IMR-90 (cell line): ENCODE data around the gene MEST. TPM values are rescaled to one million over a fixed set of nuclear protein-coding genes. Genes with fewer than 3 reads are reported as not detected.

Experiments
- ATAC-seq: fragments of 200-7000 bp; cut with Tn5 transposase; 2 replicates; pipeline ENCODE4 v1.9.1; 2020; ENCODE audit warnings: low read depth, mild to moderate bottlenecking, moderate library complexity
- BruUV-seq: library from RNA; stranded (reverse); fragments of 400-500 nt; replicated peaks from 2 replicates; lab custom pipeline; 2021; lab: Mats Ljungman, UMichigan
- CTCF ChIA-PET: fragments of 300-600 bp; formaldehyde crosslinking; extraction: SDS; loops from one replicate; lab custom pipeline; 2021; ENCODE audit warnings: antibody characterized with exemption; lab: Yijun Ruan, JAX
- POLR2A ChIA-PET: fragments of 300-600 bp; sonication (Branson Sonifier 250); formaldehyde crosslinking; loops from one replicate; lab custom pipeline; 2022; ENCODE audit warnings: antibody characterized with exemption; ENCODE audit not compliant: unreplicated experiment; lab: Charles Lee
- DNase-seq: peaks from one replicate; pipeline ENCODE4 v3.0.0; 2013
- H2AFZ ChIP-seq: replicated peaks from 2 replicates; pipeline ENCODE3; 2013; ENCODE audit warnings: low read length, mild to moderate bottlenecking; ENCODE audit not compliant: poor library complexity
- H2AK5ac ChIP-seq: 2 replicates; pipeline ENCODE4 v1.6.1; 2013; ENCODE audit warnings: low read depth, low read length, inconsistent platforms
- H2AK9ac ChIP-seq: replicated peaks from 2 replicates; pipeline ENCODE3; 2013; ENCODE audit warnings: mild to moderate bottlenecking, low read depth, low read length, moderate library complexity; ENCODE audit not compliant: poor library complexity
- H2BK120ac ChIP-seq: 2 replicates; pipeline ENCODE4 v1.6.1; 2013; ENCODE audit warnings: low read depth, low read length, inconsistent platforms
- H2BK15ac ChIP-seq: 3 replicates; pipeline ENCODE4 v1.6.1; 2013; ENCODE audit warnings: low read depth, low read length, inconsistent platforms
- H2BK20ac ChIP-seq: 2 replicates; pipeline ENCODE4 v1.6.1; 2013; ENCODE audit warnings: low read depth, mild to moderate bottlenecking, inconsistent platforms, low read length, moderate library complexity
- H2BK5ac ChIP-seq: 2 replicates; pipeline ENCODE4 v1.6.1; 2013; ENCODE audit warnings: mild to moderate bottlenecking, low read depth, low read length, inconsistent platforms; ENCODE audit not compliant: poor library complexity, severe bottlenecking
- H3K14ac ChIP-seq: replicated peaks from 2 replicates; pipeline ENCODE4 v1.6.1; 2013; ENCODE audit warnings: low read depth, low read length, inconsistent platforms
- H3K18ac ChIP-seq: 2 replicates; pipeline ENCODE4 v1.6.1; 2013; ENCODE audit warnings: low read depth, low read length, control low read depth
- H3K23ac ChIP-seq: 2 replicates; pipeline ENCODE4 v1.6.1; 2013; ENCODE audit warnings: low read depth, low read length, inconsistent platforms
- H3K27ac ChIP-seq: 2 replicates; pipeline ENCODE4 v1.5.1; 2013; ENCODE audit warnings: mild to moderate bottlenecking, control low read depth, low read length; ENCODE audit not compliant: insufficient read depth
- H3K27me3 ChIP-seq: 2 replicates; pipeline ENCODE4 v1.6.1; 2013; ENCODE audit warnings: low read length; ENCODE audit not compliant: control insufficient read depth, insufficient read depth
- H3K36me3 ChIP-seq: 2 replicates; pipeline ENCODE4 v1.6.1; 2013; ENCODE audit warnings: low read length, mixed read lengths; ENCODE audit not compliant: control insufficient read depth, insufficient read depth
- H3K4ac ChIP-seq: 2 replicates; pipeline ENCODE4 v1.6.1; 2013; ENCODE audit warnings: low read depth, low read length, inconsistent platforms
- H3K4me1 ChIP-seq: 2 replicates; pipeline ENCODE4 v1.6.1; 2013; ENCODE audit warnings: low read length, mixed read lengths; ENCODE audit not compliant: control insufficient read depth, insufficient read depth
- H3K4me2 ChIP-seq: 2 replicates; pipeline ENCODE4 v1.6.1; 2013; ENCODE audit warnings: low read depth, mild to moderate bottlenecking, control low read depth, low read length, moderate library complexity
- H3K4me3 ChIP-seq: 2 replicates; pipeline ENCODE4 v1.5.1; 2013; ENCODE audit warnings: low read depth, mild to moderate bottlenecking, control low read depth, low read length, moderate library complexity; ENCODE audit not compliant: insufficient read depth
- H3K56ac ChIP-seq: 2 replicates; pipeline ENCODE4 v1.6.1; 2013; ENCODE audit warnings: low read length, inconsistent platforms; ENCODE audit not compliant: insufficient read depth; ENCODE audit errors: extremely low read depth
- H3K79me1 ChIP-seq, 2 experiments: 2 replicates each; pipeline ENCODE4 v1.6.1; 2013; ENCODE audit warnings: low read length in 2 of 2, inconsistent platforms in 1 of 2, low read depth in 1 of 2
- H3K9ac ChIP-seq: 2 replicates; pipeline ENCODE4 v1.6.1; 2013; ENCODE audit warnings: low read depth, low read length, control low read depth
- H3K9me1 ChIP-seq: 2 replicates; pipeline ENCODE4 v1.6.1; 2013; ENCODE audit warnings: low read length, inconsistent platforms; ENCODE audit not compliant: insufficient read depth
- H3K9me3 ChIP-seq: 2 replicates; pipeline ENCODE4 v1.6.1; 2013; ENCODE audit warnings: low read length; ENCODE audit not compliant: control insufficient read depth, insufficient read depth
- H4K20me1 ChIP-seq: 2 replicates; pipeline ENCODE4 v1.6.1; 2013; ENCODE audit warnings: low read length, inconsistent platforms; ENCODE audit not compliant: insufficient read depth
- H4K5ac ChIP-seq: 2 replicates; pipeline ENCODE4 v1.6.1; 2013; ENCODE audit warnings: mild to moderate bottlenecking, low read depth, low read length, control low read depth
- H4K8ac ChIP-seq, 2 experiments: 2 replicates each; pipeline ENCODE4 v1.6.1; 2013; ENCODE audit warnings: low read depth in 2 of 2, low read length in 2 of 2, control low read depth in 1 of 2, inconsistent platforms in 1 of 2
- H4K91ac ChIP-seq: 2 replicates; pipeline ENCODE4 v1.6.1; 2013; ENCODE audit warnings: low read depth, low read length, inconsistent platforms; ENCODE audit not compliant: insufficient read depth
- BHLHE40 ChIP-seq: fragments of 150-350 bp; IDR thresholded peaks from 2 replicates; pipeline ENCODE4 v1.6.1; 2016; ENCODE audit warnings: mild to moderate bottlenecking, low read depth, low read length
- CEBPB ChIP-seq: IDR thresholded peaks from 2 replicates; pipeline ENCODE4 v1.6.1; 2012; ENCODE audit warnings: low read depth, low read length, improper control_type of control experiment
- CHD1 ChIP-seq: IDR thresholded peaks from 2 replicates; pipeline ENCODE4 v1.6.1; 2012; ENCODE audit warnings: low read depth, low read length, improper control_type of control experiment
- CTCF ChIP-seq: conservative IDR thresholded peaks from 2 replicates; pipeline ENCODE4 v1.5.1; 2012; ENCODE audit warnings: mild to moderate bottlenecking, low read depth, low read length, improper control_type of control experiment
- ELK1 ChIP-seq: fragments of 150-350 bp; IDR thresholded peaks from 2 replicates; pipeline ENCODE4 v1.6.1; 2016; ENCODE audit warnings: low read depth, mild to moderate bottlenecking, low read length, moderate library complexity, borderline replicate concordance
- FOS ChIP-seq: fragments of 150-350 bp; IDR thresholded peaks from 2 replicates; pipeline ENCODE4 v1.6.1; 2016; ENCODE audit warnings: low read depth, low read length
- MAFK ChIP-seq: IDR thresholded peaks from 2 replicates; pipeline ENCODE4 v1.6.1; 2012; ENCODE audit warnings: low read depth, low read length, improper control_type of control experiment
- MAZ ChIP-seq: IDR thresholded peaks from 2 replicates; pipeline ENCODE4 v1.6.1; 2012; ENCODE audit warnings: low read depth, mild to moderate bottlenecking, low read length, improper control_type of control experiment, moderate library complexity, borderline replicate concordance
- MXI1 ChIP-seq: IDR thresholded peaks from 2 replicates; pipeline ENCODE4 v1.6.1; 2012; ENCODE audit warnings: low read depth, mild to moderate bottlenecking, low read length, moderate library complexity, borderline replicate concordance
- NFE2L2 ChIP-seq: fragments of 150-350 bp; IDR thresholded peaks from 2 replicates; pipeline ENCODE4 v1.6.1; 2016; ENCODE audit warnings: low read depth, mild to moderate bottlenecking, low read length
- POLR2A ChIP-seq: IDR thresholded peaks from 2 replicates; pipeline ENCODE4 v1.6.1; 2012; ENCODE audit warnings: mild to moderate bottlenecking, low read depth, low read length
- RAD21 ChIP-seq: IDR thresholded peaks from 2 replicates; pipeline ENCODE4 v1.6.1; 2012; ENCODE audit warnings: low read length, improper control_type of control experiment
- RCOR1 ChIP-seq: IDR thresholded peaks from 2 replicates; pipeline ENCODE4 v1.6.1; 2012; ENCODE audit warnings: mild to moderate bottlenecking, low read length, improper control_type of control experiment; ENCODE audit not compliant: insufficient replicate concordance
- RFX5 ChIP-seq: IDR thresholded peaks from 2 replicates; pipeline ENCODE4 v1.8.0; 2012; ENCODE audit warnings: low read depth, mild to moderate bottlenecking, low read length, moderate library complexity
- SMC3 ChIP-seq: fragments of 150-350 bp; IDR thresholded peaks from 2 replicates; pipeline ENCODE4 v1.6.1; 2016; ENCODE audit warnings: low read depth, mild to moderate bottlenecking, antibody characterized with exemption, low read length, moderate library complexity
- WGBS, 2 experiments: methylation state at CpG; one replicate each; pipeline versions ENCODE4 v1.1.5 to v1.1.7; 2013; ENCODE audit warnings: missing lambda C conversion rate in 2 of 2; ENCODE audit not compliant: insufficient read length in 1 of 2; ENCODE audit errors: extremely low coverage in 2 of 2; 5-methylcytosine and 5-hydroxymethylcytosine counted together
- dilution Hi-C: fragments of 300-500 bp; cut with HindIII; formaldehyde crosslinking; loops from one replicate; pipeline ENCODE4 v1.14.3; 2018; ENCODE audit warnings: low sequenced_read_pairs; ENCODE audit not compliant: unreplicated experiment
- in situ Hi-C: fragments of 300-500 bp; cut with MboI; formaldehyde crosslinking; loops from 3 replicates; pipeline ENCODE4 v1.14.3; 2019; ENCODE audit warnings: low sequenced_read_pairs, inconsistent platforms, mixed read lengths
- intact Hi-C: fragments of 100-400 bp; cut with micrococcal nuclease; formaldehyde crosslinking; loops from 2 replicates; pipeline ENCODE4 v1.10.0; 2022
- polyA plus RNA-seq, 3 experiments: library from polyadenylated mRNA; depleted of rRNA; stranded (reverse); fragments of >200 nt; gene quantifications; 2 replicates each; pipeline ENCODE4 v1.2.3, GENCODE V29; 2012; ENCODE audit warnings: low replicate concordance in 1 of 3
- total RNA-seq: library from RNA; depleted of rRNA; stranded (reverse); fragments of >200 nt; gene quantifications from 2 replicates; pipeline ENCODE4 v1.2.3, GENCODE V29; 2012
- TF ChIP-seq, protein P1 (sequence below): fragments of 150-350 bp; IDR thresholded peaks from 2 replicates; pipeline ENCODE4 v1.6.1; 2017; ENCODE audit warnings: mild to moderate bottlenecking, antibody characterized with exemption, low read length, low read depth

MEST gene
- total and polyA plus RNA-seq, 2 of the 4 experiments (the other 2 are of a cell fraction), result 219 to 317 TPM

DNA sequence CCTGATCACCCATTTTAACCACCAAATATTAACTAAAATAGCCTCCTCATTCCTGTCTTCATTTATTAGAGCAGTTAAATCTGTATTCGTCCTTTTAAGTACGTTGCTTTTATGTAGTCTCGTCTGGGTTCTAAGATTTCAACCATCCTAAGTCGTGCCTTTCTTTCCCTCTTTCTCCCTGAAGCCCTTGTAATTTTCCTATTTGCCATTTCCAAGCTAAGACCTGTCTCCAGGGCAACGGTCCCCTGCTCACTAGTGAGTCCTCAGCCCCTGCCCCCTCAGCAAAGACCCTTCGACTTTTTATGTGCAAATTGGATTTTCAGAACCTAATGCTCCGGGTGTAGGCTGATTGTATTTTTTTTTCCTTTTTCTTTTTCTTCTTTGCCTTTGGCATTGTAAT lies 16.1 kb upstream of the MEST start:
- no peak overlapping the region for H2BK15ac ChIP-seq
- no peak overlapping the region for H3K4ac ChIP-seq
- ChIA-PET POLR2A (no interaction called here), CTCF (interaction anchor here (1.0 kb wide), 1 partner anchor 9 kb away, joined by 3 read pairs; no protein-coding TSS in a partner anchor)
- no peak overlapping the region for H4K5ac ChIP-seq
- TF ChIP-seq ELK1 (no peak), RFX5 (no peak), MXI1 (no peak), RCOR1 (no peak), RAD21 (no peak), CTCF (no peak), MAFK (no peak), FOS (no peak), CHD1 (no peak), NFE2L2 (no peak), MAZ (no peak), SMC3 (no peak), POLR2A (no peak), CEBPB (no peak), BHLHE40 (no peak)
- TF ChIP-seq, protein P1, sequence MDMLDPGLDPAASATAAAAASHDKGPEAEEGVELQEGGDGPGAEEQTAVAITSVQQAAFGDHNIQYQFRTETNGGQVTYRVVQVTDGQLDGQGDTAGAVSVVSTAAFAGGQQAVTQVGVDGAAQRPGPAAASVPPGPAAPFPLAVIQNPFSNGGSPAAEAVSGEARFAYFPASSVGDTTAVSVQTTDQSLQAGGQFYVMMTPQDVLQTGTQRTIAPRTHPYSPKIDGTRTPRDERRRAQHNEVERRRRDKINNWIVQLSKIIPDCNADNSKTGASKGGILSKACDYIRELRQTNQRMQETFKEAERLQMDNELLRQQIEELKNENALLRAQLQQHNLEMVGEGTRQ, result no peak
- no peak overlapping the region for H3K9ac ChIP-seq
- 77% methylated on average over 4 of the region's 7 CpGs; no CpG with 5 or more reads in 1 of the 2 experiments for WGBS, 2 experiments
- H2AK9ac ChIP-seq, result no peak overlapping the region
- no peak overlapping the region for H3K18ac ChIP-seq
- no peak overlapping the region for H2AK5ac ChIP-seq
- peaks cover 4% of the 10 kb centered on the region for H3K9me3 ChIP-seq
- no peaks in the 10 kb centered on the region for H4K20me1 ChIP-seq
- H3K56ac ChIP-seq, result no peak overlapping the region
- H2BK20ac ChIP-seq, result no peak overlapping the region
- H3K23ac ChIP-seq, result no peak overlapping the region
- no peaks in the 10 kb centered on the region for H3K36me3 ChIP-seq
- DNase-seq, result no peak
- no peak overlapping the region for H2AFZ ChIP-seq
- H4K91ac ChIP-seq, result no peak overlapping the region
- H2BK120ac ChIP-seq, result no peak overlapping the region
- dilution Hi-C loops (no loop called here), in situ Hi-C loops (no loop called here), intact Hi-C loops (no loop called here)
- no peaks in the 10 kb centered on the region for H3K79me1 ChIP-seq
- ATAC-seq, result no peak
- no TSS peak for BruUV-seq
- H3K27me3 ChIP-seq, result peaks cover 5% of the 10 kb centered on the region
- H4K8ac ChIP-seq, result no peak overlapping the region
- no peaks in the 10 kb centered on the region for H3K4me1 ChIP-seq
- no peak overlapping the region for H3K4me3 ChIP-seq
- H2BK5ac ChIP-seq, result no peak overlapping the region
- H3K4me2 ChIP-seq, result no peak overlapping the region
- no peak overlapping the region for H3K27ac ChIP-seq
- H3K14ac ChIP-seq, result no peak overlapping the region
- no peaks in the 10 kb centered on the region for H3K9me1 ChIP-seq
